Natural killer cell (primary cell): ENCODE results near the gene SLC22A23. TPM values are rescaled to one million over a fixed set of nuclear protein-coding genes. Genes with fewer than 3 reads are reported as not detected.

Experiments used
- ATAC-seq, 3 donors: fragments of 150-1000 bp in 2 of 3; fragments of 200-7000 bp in 1 of 3; cut with Tn5 transposase; 1 replicate in 1 of 3; 2 replicates in 2 of 3; pipeline ENCODE4 v1.10.0; 2021; ENCODE audit warnings: mild to moderate bottlenecking in 2 of 3, moderate library complexity in 2 of 3
- DNase-seq, 2 donors: peaks; one replicate each; pipeline versions ENCODE4 v3.0.0 to v3.0.0-alpha.2; 2013 to 2021; ENCODE audit warnings: mixed read lengths in 1 of 2
- H3K27ac ChIP-seq: one replicate; pipeline ENCODE4 v1.5.1; 2013; ENCODE audit warnings: mild to moderate bottlenecking, low read length
- H3K27me3 ChIP-seq: one replicate; pipeline ENCODE4 v1.6.1; 2013; ENCODE audit warnings: low read length; ENCODE audit not compliant: control insufficient read depth, insufficient read depth
- H3K36me3 ChIP-seq: one replicate; pipeline ENCODE4 v1.6.1; 2013; ENCODE audit warnings: low read length; ENCODE audit not compliant: control insufficient read depth, insufficient read depth
- H3K4me1 ChIP-seq: one replicate; pipeline ENCODE4 v1.6.1; 2013; ENCODE audit warnings: low read length; ENCODE audit not compliant: control insufficient read depth, insufficient read depth
- H3K4me3 ChIP-seq: one replicate; pipeline ENCODE4 v1.5.1; 2013; ENCODE audit warnings: low read length
- H3K9me3 ChIP-seq: one replicate; pipeline ENCODE4 v1.6.1; 2013; ENCODE audit warnings: low read length; ENCODE audit not compliant: control insufficient read depth, insufficient read depth
- H3K27ac Mint-ChIP-seq, 2 donors: one replicate each; pipeline ENCODE4 v1.8.0; 2022; ENCODE audit warnings: mild to moderate bottlenecking in 2 of 2, mixed read lengths in 2 of 2, moderate library complexity in 1 of 2
- H3K27me3 Mint-ChIP-seq, 2 donors: one replicate each; pipeline ENCODE4 v1.8.0; 2022; ENCODE audit warnings: low read depth in 2 of 2, mixed read lengths in 2 of 2
- H3K36me3 Mint-ChIP-seq: one replicate; pipeline ENCODE4 v1.8.0; 2022; ENCODE audit warnings: mixed read lengths
- H3K4me1 Mint-ChIP-seq, 2 donors: one replicate each; pipeline ENCODE4 v1.8.0; 2022; ENCODE audit warnings: mixed read lengths in 2 of 2
- H3K4me3 Mint-ChIP-seq: one replicate; pipeline ENCODE4 v1.8.0; 2022; ENCODE audit warnings: mild to moderate bottlenecking, moderate library complexity, mixed read lengths
- H3K9me3 Mint-ChIP-seq, 2 donors: one replicate each; pipeline ENCODE4 v1.8.0; 2022; ENCODE audit warnings: mixed read lengths in 2 of 2
- CTCF ChIP-seq: fragments of 200-600 bp; IDR thresholded peaks from one replicate; pipeline ENCODE4 v1.8.0; 2022; ENCODE audit warnings: antibody characterized with exemption
- WGBS: methylation state at CpG from one replicate; pipeline ENCODE4 v1.1.7; 2013; ENCODE audit warnings: missing lambda C conversion rate; ENCODE audit not compliant: insufficient coverage; 5-methylcytosine and 5-hydroxymethylcytosine counted together
- intact Hi-C: fragments of 100-400 bp; cut with micrococcal nuclease; formaldehyde crosslinking; loops from one replicate; pipeline ENCODE4 v1.14.2; 2022
- total RNA-seq, 4 donors: library from RNA; stranded (reverse); fragments of 120-200 nt in 1 of 4; gene quantifications; one replicate each; pipeline versions ENCODE4 v1.2.3 to v1.2.4, GENCODE V29; 2013 to 2022

The SLC22A23 gene
- total RNA-seq, 3 donors from 2014 or later (not counting 1 experiment from before 2014, with no cell fraction given), result 0.24 to 0.79 (median 0.38) TPM

- DNase-seq (no peak), ATAC-seq (no peak)
- H3K36me3 Mint-ChIP-seq, result no peaks in the 10 kb centered on the region
- H3K4me3 Mint-ChIP-seq, result no peak overlapping the region
- peaks cover 23 to 30% of the 10 kb centered on the region in 2 donors for H3K27me3 Mint-ChIP-seq
- intact Hi-C loops, result no loop called here
- Histone ChIP-seq H3K27me3 (peaks cover 5% of the 10 kb centered on the region), H3K4me1 (peaks cover 5% of the 10 kb centered on the region), H3K4me3 (no peak overlapping the region), H3K36me3 (no peaks in the 10 kb centered on the region), H3K9me3 (no peaks in the 10 kb centered on the region), H3K27ac (no peak overlapping the region)
- H3K27ac Mint-ChIP-seq, result no peak overlapping the region
- H3K4me1 Mint-ChIP-seq, result peaks cover 2% of the 10 kb centered on the region in 2 donors
- 87% methylated on average over 6 of the region's 6 CpGs for WGBS
- H3K9me3 Mint-ChIP-seq, result no peaks in the 10 kb centered on the region
- TF ChIP-seq CTCF, result no peak
These were observed 83.8 kb downstream of the SLC22A23 start for GRCh38 chr6:3372912-3373554.

GRCh38 chr6:3372184-3372846 lies 84.5 kb downstream of the SLC22A23 start:
- Histone ChIP-seq H3K36me3 (no peaks in the 10 kb centered on the region), H3K27ac (no peak overlapping the region), H3K27me3 (peaks cover 2% of the 10 kb centered on the region), H3K4me1 (no peaks in the 10 kb centered on the region), H3K9me3 (no peaks in the 10 kb centered on the region), H3K4me3 (no peak overlapping the region)
- Mint-ChIP-seq H3K9me3 (no peaks in the 10 kb centered on the region), H3K4me3 (no peak overlapping the region), H3K27me3 (peaks cover 21 to 28% of the 10 kb centered on the region in 2 donors), H3K27ac (no peak overlapping the region), H3K4me1 (no peaks in the 10 kb centered on the region), H3K36me3 (no peaks in the 10 kb centered on the region)
- intact Hi-C loops, result no loop called here
- ATAC-seq, result peak in 1 of 3 donors; percentile 22
- WGBS, result 83% methylated on average over 12 of the region's 12 CpGs
- no peak for TF ChIP-seq CTCF
- DNase-seq, result peak in 1 of 2 donors; percentile 29

GRCh38 chr6:3371222-3371949 lies 85.5 kb downstream of the SLC22A23 start:
- Mint-ChIP-seq H3K9me3 (no peaks in the 10 kb centered on the region), H3K4me3 (no peak overlapping the region), H3K27me3 (peaks cover 12 to 23% of the 10 kb centered on the region in 2 donors), H3K36me3 (no peaks in the 10 kb centered on the region), H3K27ac (no peak overlapping the region), H3K4me1 (no peaks in the 10 kb centered on the region)
- Histone ChIP-seq H3K27ac (no peak overlapping the region), H3K4me1 (no peaks in the 10 kb centered on the region), H3K27me3 (peaks cover 2% of the 10 kb centered on the region), H3K36me3 (no peaks in the 10 kb centered on the region), H3K9me3 (no peaks in the 10 kb centered on the region), H3K4me3 (no peak overlapping the region)
- no peak for TF ChIP-seq CTCF
- WGBS, result 95% methylated on average over 5 of the region's 5 CpGs
- no peak for DNase-seq
- ATAC-seq, result no peak
- intact Hi-C loops, result no loop called here
